ENCODE results near the gene RNF113B.

The RNF113B gene

GRCh38 chr13:98175043-98175442, 2.0 kb downstream of the RNF113B start:
- no peak for TF ChIP-seq CTCF (IDR thresholded peaks at IDR 0.05; ENCODE audit: extremely low read depth, missing control alignments)
- DNase-seq (ENCODE audit: low spot score): no peak

GRCh38 chr13:98174307-98174706, 2.8 kb downstream of the RNF113B start:
- no peak for DNase-seq (ENCODE audit: low spot score)
- TF ChIP-seq CTCF (IDR thresholded peaks at IDR 0.05; ENCODE audit: extremely low read depth, missing control alignments): no peak

GRCh38 chr13:98173431-98174152, 3.5 kb downstream of the RNF113B start:
- no peak for TF ChIP-seq CTCF (IDR thresholded peaks at IDR 0.05; ENCODE audit: extremely low read depth, missing control alignments)
- DNase-seq (ENCODE audit: low spot score): no peak

GRCh38 chr13:98172590-98173422, 4.3 kb downstream of the RNF113B start:
- TF ChIP-seq CTCF (IDR thresholded peaks at IDR 0.05; ENCODE audit: extremely low read depth, missing control alignments): no peak
- no peak for DNase-seq (ENCODE audit: low spot score)

- TF ChIP-seq CTCF (IDR thresholded peaks at IDR 0.05; ENCODE audit: extremely low read depth, missing control alignments): no peak
- DNase-seq (ENCODE audit: low spot score): no peak
Observed at GRCh38 chr13:98171900-98172589, 5.0 kb downstream of the RNF113B start.

GRCh38 chr13:98169331-98169730, 7.7 kb downstream of the RNF113B start:
- no peak for DNase-seq (ENCODE audit: low spot score)
- TF ChIP-seq CTCF (IDR thresholded peaks at IDR 0.05; ENCODE audit: extremely low read depth, missing control alignments): no peak

- TF ChIP-seq CTCF (IDR thresholded peaks at IDR 0.05; ENCODE audit: extremely low read depth, missing control alignments): no peak
- DNase-seq (ENCODE audit: low spot score): no peak
Observed at GRCh38 chr13:98162935-98163334, 14.1 kb downstream of the RNF113B start.
